Colon (tissue), 2 donors: ENCODE measurements around the gene CDKL2.
"Not testable (repeated sequence)": the region's sequence is repeated elsewhere in the genome, so short reads cannot be mapped to it uniquely, and the experiment has no call there.

Source experiments
- FAIRE-seq: peaks from 2 replicates; lab custom pipeline; 2012; peaks lifted over from hg19 to GRCh38; lab: Jason Lieb, UNC
- donor health status: control.
- donor health status: control.

Gene CDKL2

DNA sequence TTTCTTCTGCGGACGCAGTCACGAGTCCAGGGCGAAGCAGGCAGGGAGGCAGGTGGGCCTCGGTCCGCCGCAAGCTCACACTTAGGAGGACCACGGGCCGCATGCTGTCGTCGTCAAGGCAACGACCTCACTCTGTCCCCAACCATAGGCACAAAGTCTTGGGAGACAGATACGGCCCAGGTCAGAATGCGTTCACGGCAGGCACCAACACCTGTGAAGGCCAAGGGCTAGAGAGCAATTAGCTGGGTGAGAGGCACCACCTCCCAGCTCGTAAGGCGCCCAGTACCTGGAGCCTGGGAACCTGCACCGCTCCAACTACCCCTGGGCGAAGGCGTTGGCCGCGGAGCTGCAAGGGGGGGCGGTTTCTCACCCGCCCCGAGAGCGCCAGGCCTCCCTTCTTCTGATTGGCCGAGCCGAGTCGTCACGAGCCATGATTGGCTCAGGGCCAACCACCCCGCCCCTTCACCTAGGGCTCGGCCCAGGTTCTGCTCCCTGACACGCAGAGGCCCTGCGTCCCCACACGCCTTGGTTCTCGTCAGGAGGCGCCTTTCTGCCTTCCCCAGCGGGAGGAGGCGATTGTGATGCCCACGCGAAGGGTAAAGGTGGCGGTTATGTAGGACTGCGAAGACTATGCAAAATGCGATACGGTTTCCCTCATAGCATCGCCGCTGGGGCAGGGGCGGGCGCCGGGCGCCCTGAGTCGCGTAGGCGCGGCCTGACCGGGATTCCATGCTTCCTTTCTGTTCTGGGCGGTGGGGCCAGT is at the start of gene CDKL2:
CDKL2 (minus strand) TSS at position 355 of the 763 bp plus-strand sequence. CDS start 4,540 bp downstream, outside the sequence.
- FAIRE-seq: no peak

DNA sequence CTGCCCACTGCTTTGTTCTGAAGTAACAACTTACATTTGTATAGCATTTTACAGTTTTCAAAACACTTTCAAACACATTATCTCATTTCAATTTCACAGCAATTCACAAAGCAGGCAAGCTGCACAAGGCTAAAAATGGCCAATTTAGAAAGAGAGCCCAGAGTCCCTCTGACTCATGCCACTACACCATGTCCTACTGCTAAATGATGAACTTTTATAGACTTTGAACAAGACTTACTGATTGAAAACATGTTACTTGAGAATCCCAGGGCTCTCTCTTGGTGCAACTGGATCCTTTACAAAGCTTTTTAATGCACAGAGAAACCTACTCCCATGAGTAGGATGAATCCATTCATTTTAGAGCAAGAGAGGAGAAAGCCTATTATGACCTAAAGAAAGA is 48.6 kb upstream of the CDKL2 start:
- FAIRE-seq: no peak

DNA sequence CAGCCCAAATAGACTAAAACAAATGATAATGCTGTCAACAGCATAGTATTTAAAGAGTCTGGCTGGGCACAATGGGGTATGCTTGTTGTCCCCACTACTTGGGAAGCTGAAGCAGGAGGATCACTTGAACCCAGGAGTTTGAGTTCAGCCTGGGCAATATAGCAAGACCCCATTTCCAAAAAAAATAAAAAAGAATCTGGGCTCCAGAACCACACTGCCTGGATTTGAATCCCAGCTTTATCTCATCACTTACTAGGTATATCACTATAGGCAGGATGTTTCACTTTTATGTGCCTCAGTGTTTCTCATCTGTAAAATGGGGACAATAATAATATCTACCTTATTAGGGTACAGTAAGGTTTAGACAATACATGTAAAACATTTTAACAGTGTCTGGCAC is 48.1 kb upstream of the CDKL2 start:
- no peak for FAIRE-seq

DNA sequence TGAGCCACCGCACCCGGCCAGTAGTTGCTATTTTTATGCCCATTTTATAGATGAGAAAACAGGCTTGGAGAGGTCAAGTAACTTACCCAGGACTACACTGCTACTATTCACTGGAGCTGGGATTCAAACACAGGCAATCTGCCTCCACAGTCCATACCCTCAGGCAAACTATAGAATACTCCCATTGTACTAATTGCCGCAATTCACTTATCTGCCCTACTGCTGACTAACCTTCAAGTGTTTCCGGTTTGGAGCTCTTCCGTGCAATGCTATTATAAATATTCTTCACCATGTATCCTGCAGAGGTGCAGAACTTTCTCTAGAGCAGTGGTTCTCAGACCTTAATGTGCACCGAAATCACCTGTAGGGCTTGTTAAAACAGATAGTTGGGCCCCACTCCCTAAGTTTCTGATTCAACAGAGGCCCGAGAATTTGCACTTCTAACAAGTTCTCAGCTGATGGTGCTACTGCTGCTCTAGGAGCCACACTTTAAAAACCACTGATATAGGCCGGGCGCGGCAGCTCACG is 44.7 kb upstream of the CDKL2 start:
- FAIRE-seq: no peak

DNA sequence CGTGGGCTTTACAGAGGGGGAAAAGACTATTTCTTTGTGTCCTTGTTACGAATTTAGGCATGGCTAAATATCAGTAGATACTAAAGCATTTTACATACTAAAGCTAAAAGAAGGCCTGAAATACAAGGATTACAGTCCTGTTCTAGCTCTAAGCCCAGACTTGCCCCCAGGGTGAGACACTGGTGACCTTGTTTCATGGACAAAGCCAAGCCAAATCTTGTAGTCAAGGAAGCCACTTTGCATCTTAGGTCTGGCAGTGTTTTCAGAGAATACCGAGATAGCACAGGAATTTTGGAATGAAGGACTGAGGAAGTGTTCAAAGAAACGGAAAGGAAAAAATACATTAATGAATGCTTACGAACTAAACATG is 43.6 kb upstream of the CDKL2 start:
- no peak for FAIRE-seq

DNA sequence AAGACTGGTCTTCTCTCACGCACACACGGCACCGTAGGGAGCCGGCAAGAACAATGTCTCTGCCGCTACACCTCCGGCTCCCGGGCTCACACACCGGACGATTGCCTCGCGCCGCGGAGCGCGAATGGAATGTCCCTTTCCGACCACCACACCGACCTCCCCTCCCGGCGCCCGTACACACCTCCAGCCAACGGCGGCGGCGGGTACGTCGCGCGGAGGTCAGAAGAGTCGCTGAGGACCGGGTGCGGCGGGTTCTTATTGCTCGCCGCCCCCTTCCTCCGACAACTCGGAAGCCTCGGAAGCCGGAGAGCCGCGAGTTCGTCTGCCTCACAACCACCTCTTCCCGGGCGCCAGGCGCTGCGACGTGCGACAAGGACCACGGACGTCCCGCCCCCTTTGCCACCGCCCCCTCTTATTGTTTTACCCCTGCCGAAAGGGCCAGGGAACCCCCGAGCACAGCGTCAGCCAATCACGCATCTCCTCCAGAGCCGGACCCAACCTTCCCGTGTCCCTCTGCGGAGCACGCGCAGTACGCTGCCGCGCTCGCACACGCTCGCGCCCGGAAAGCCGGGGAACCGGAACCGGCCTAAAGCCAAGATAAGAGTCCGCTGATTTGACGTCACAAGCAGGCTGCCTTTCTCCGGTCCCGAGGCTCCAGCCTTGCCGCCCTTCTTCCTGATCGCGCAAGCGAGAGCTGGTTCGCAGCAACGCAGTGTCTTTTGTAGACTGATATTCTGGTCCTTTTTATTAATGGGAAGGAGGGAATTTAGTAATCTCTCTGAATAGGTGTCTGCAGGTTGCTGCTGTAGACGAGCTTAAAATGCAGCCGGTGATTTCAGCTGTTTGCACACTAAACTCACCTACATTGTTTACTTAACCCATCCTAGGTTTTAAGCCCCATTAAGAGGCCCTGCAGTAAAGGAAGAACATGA is 43.0 kb upstream of the CDKL2 start, which contains the start of gene G3BP2:
G3BP2 (minus strand) TSS at position 385 of the 932 bp plus-strand sequence. CDS start 11,386 bp downstream, outside the sequence.
- peak; percentile 60 for FAIRE-seq

DNA sequence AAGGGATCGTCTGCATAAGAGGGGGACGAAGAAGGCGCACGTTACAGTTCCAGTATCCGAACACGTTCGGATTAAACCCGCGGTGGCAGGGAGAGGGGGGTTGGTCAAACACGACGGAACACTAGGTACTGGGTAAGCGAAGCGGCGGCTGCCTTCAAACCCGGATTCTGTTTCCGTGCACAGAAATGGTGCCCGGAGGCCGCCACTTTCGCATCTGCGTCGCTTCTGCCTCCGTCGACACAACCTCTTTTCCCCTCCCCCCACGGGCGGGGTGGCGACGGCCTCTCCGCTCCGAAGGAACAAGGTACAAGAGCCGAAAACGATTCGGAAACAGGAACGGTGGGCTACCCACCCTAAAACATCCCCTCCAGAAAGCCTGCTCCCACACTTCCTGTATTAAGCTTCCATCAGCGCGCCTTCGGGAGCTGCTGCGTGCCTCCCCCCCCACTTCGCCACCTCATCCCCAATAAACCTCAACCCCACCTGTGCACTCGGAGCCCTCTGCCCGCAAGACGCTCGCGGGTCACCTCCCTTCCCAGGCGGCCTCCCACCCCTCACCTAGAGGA is 42.2 kb upstream of the CDKL2 start:
- no peak for FAIRE-seq

DNA sequence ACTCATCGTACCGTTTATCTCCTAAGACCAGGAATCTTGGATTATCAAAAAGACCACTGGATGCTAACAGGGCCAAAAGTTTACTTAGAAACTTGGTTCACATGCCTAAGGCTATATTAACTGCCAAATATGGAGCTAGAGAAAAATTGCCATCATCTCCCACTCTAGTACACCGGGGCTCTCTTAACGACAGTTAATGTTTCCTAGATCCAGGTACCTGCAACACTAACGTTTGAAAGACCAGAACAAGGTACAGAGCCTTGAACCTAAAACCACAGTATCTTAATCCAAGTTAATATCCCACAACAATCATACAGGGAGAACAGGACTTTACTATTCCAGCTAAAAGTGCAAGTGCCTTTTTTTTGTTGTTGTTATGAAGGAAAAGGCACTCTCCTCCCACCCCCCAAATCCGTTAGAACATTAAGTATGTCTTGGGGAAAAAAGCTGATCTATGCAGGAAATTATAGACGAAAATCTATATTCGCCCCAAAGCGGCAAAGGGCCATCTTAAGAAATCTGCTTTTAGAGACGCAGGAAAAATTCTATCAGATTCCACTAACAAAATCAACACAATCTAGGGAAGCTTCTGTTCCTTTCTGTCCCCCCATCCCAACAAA is 41.6 kb upstream of the CDKL2 start:
- FAIRE-seq: no peak

DNA sequence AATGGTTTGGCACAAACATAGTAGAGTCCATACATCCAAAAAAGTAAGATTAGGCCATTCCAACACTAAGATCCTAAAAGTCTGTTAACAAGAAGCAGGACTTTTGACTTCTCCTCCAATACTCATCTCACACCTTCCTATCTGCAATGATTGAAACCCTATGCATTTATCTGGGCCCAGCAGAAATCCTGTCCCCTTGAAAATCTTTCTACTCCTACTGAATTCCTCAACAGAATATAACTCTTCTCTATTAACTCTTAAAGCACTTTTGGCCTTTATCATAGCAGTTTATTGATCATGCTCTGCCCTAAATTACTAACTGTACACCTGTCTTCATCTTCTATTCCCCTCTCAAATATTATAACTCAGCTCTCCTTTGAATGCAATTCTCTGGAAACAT is 38.3 kb upstream of the CDKL2 start:
- no peak for FAIRE-seq

DNA sequence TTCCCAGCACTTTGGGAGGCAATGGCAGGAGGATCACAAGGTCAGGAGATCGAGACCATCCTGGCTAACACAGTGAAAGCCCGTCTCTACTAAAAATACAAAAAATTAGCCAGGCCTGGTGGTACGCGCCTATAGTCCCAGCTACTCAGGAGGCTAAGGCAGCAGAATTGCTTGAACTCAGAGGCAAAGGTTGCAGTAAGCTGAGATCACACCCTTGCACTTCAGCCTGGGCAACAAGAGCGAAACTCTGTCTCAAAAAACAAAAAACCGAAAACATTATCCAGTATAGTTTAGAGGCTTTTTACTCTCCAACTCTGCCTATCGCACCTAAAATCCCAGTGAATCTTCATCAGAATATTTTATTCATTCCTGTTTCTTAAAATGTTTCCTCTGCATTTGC is 37.3 kb upstream of the CDKL2 start:
- not testable (repeated sequence) for FAIRE-seq

DNA sequence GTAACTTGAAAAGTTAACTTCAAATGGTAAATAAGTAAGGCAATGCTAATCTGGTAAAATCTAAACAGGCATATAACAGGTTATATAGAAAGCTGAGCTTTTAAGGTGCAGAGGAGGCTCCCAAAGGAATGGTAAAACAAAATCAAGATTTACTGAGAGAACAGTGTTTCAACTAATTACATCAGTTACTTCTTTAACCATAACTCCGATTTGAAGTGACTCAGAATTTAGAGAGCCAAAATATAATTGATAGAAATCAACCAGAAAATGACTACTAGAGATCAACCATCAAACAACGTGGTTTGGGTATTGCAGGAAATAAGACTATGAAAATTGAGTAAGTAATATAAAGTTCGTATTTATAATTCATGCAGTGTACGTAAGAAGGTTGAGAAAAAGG is 36.0 kb upstream of the CDKL2 start:
- FAIRE-seq: no peak

DNA sequence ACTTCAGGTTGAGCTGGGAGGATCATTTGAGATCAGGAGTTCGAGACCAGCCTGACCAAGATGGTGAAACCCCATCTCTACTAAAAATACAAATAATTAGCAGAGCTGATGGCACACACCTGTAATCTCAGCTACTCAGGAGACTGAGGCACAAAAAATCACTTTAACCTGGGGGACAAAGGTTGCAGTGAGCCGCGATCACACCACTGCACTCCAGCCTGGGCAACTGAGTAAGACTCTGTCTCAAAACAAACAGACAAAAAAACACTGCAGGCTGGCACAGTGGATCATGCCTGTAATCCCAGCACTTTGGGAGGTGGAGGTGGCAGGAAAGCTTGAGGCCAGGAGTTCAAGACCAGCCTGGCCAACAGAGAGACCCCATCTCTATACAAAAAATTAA is 34.3 kb upstream of the CDKL2 start:
- not testable (repeated sequence) for FAIRE-seq

DNA sequence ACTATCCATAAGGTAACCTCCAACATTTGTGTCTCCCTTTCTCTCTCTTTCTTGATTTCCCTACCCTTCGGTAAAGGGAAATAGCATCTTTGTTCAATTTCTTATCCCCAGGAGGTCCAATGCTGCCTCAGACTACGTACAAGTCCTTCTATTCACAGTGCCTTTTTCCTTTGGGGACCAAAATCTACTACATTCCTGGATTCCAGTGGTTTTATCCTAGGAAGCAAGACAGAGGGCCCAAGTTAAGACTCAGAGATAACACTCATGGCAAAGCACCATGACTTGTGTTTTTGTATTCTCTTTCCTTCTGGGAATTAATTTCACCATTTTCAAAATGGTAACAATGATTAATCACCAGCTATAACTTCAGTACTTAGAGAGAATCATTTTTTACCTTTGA is 32.3 kb upstream of the CDKL2 start:
- no peak for FAIRE-seq

DNA sequence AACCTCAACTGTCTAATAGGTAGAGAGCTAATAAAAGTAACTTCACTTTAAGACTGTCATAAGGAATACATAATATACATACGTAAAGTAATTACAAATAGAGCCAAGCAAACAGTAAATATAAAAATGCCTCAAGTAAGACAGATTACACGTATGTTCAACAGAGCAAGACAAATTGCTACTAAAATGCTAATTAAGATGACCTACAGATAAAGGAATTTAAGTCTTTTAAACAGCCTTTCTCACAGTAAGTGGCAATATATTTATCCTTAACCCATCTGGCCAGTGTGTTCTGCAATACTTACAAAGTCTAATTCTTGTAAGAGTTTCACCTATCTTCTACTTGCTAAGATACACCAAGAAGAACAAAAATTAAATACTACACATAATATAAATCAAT is 30.2 kb upstream of the CDKL2 start:
- FAIRE-seq: no peak

DNA sequence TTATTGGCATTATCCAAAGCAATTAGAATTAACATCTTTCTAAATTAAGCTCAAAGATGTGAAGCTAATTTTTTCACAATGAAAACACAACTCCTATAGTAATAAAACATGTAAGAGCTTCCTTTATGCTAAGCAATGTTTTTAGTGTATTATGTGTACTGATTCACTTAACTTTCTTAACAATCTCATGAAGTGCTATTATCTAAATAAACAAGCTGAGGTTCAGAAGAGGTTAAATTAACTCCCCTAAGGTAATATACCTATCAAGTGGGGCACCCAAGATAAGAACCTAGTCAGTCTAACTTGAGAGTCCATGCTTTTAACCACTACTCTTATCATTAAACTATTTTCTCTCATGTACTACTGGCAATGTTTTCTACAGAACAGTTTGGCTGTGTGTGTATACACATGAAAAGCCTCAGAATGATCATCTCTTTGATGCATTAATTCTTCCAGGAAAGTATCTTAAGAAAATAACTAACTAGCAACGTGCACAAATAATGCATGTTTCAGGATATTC is 29.2 kb upstream of the CDKL2 start:
- no peak for FAIRE-seq

DNA sequence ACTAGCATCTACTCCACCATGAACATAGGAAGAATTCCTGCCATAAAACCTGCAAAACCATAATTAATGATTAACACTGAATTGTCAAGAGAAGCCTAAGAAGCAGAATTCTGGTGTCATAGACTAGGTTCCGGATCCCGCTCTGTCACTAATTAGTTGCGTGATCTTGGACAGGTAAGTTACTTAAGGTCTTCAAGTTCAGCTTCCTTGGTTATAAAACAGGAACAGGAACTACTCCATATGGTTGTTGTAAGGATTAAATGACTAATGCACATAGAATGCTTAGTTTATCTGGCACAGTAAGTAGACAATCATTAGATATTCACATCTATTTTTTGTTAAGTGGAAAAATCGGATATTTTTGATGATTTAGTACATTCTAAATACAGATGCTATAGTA is 28.5 kb upstream of the CDKL2 start:
- no peak for FAIRE-seq

DNA sequence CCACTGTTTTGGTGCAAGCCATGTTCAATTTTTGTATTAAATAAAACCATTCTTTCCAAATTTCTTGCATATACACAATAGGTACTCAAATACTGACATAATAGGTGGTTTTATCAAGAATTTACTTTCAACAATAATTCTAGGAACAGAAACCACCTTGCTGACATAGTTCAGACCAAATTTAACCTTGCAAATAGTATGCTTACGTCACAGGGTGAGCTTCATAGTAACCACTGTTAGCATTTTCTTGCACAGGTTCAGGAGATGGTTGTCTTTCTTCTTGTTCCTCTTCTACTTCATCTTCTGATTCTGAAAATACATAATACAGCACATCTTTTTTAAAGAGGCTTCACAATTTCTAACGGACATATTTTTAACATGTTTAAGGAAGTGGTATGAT is 25.2 kb upstream of the CDKL2 start:
- FAIRE-seq: no peak

DNA sequence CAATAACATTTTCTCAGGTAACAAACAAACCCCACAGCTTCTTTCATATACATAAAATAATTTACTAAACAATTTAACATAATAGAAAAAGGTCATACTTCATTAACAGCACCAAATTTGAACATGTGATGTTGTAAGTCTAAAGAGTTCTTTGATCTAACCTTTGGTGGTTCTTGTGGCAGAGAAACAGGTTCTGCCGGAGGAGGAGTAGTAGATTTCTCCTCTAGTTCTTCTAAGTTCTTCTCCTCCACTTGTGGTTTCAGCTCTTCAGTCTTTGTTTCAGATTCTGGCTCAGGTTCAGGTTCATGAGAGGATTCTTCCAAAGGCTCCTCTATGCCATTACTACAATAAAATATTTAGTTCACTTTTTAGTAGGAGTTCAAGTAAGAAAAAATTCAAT is 24.6 kb upstream of the CDKL2 start:
- no peak for FAIRE-seq

DNA sequence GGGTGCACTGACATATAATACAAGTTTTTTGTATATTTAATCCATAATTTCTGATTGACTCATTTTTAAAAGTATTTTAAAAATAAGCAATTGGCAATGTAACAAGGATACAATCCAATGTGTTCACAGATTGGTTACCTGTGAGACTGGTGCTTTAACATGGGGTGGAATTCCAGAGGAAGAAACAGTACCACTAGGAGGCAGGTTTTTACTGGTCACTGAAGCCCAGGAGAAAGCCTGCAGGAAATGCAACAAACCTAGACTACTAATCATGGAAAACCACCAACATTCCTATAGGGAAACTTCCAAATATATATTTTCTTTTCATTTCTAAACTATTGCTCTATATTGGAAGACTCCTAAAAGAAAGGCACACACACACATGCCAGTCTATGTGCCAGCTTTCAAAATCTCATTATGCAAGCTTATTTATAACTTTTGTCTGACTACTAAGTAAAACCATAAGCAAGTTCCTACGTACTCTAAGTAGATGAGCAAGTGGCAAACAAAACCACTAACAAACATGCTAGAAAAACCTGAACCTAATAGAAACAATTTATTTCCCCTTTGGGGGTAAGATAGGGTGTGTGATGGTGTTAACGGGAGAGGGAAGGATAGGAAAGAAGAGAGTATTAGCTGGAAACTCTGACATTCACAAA is 23.6 kb upstream of the CDKL2 start:
- FAIRE-seq: no peak

DNA sequence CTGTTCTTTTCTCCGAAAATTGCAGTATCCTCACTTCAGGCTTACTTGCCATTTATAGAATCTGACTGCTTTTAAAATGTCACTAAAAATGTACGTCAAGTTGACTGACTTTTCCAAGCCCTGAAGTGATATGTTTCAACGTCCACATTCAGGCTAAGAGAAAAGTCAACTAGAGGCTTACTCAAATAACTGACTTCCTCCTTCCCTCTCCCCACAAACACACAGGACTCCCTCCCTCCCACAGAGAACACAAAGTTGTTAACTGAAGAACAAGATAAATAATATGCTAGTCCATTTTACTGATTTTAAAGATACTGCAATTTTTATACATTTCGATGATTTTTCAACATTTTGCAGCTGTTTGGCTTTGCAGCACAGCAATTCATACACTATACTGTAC is 13.8 kb upstream of the CDKL2 start:
- FAIRE-seq: no peak

DNA sequence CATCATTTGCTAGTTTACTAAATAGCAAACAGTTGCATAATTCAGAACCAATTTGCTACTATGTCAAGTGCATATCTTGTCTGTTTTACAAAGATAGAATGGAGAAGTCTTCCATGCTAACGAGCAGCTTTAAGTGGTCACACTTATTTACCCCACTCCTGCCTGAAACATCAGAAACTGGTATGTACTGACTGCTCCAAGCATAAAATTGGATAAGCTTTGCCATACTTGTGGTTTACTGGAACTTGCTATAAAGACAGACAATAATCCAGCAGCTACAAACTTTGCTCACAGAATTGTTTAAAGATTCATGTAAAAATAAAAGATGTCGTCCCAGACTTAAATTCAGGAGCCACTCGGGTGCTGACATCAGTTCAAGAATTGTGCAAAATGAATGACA is 13.3 kb upstream of the CDKL2 start:
- no peak for FAIRE-seq
